NCI-H146 (cell line): Measurements from ENCODE around the gene PRDM4.

ENCODE experiments used
- DNase-seq: peaks from one replicate; lab custom pipeline; 2025; lab: John Stamatoyannopoulos, UW

PRDM4 gene, protein sequence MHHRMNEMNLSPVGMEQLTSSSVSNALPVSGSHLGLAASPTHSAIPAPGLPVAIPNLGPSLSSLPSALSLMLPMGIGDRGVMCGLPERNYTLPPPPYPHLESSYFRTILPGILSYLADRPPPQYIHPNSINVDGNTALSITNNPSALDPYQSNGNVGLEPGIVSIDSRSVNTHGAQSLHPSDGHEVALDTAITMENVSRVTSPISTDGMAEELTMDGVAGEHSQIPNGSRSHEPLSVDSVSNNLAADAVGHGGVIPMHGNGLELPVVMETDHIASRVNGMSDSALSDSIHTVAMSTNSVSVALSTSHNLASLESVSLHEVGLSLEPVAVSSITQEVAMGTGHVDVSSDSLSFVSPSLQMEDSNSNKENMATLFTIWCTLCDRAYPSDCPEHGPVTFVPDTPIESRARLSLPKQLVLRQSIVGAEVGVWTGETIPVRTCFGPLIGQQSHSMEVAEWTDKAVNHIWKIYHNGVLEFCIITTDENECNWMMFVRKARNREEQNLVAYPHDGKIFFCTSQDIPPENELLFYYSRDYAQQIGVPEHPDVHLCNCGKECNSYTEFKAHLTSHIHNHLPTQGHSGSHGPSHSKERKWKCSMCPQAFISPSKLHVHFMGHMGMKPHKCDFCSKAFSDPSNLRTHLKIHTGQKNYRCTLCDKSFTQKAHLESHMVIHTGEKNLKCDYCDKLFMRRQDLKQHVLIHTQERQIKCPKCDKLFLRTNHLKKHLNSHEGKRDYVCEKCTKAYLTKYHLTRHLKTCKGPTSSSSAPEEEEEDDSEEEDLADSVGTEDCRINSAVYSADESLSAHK

DNA sequence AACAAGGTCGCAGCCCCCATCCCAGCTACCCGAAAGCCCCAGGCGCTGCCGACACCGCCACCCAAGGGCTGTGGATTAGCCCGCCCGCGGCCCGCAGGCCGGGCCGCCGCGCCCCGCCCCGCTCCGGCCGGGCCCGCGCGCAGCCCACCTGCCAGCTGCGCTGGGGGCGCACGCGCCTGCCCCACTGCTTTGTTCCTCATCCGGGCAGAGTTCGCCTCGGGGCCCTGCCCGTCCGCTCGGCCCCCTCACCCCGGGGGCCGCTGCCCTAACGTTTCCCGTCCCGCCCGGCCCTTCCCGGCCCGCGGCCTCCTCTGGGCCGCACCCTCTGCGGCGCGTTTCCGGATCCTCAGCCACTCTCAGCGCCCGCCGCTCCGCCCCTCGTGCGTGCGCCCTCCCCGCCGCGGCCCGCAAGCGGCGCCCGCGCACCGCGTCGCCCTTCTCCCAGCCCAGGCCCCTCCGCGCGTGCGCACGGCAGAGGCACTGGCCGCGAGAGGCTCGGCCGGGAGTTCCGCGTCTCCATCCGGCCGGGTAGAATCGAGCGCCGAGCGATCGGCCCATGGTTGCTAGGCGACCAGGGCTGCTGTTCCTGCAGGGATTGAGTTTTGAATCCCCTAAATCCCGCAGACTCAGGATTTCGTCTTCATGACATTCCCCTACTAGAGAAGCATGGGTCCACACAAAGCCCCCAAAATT lies at the start of gene PRDM4:
Gene PRDM4 (minus strand): TSS at position 329 of the 693 bp plus-strand sequence. CDS start 622 bp downstream, outside the sequence.
- peak; percentile 93 for DNase-seq

DNA sequence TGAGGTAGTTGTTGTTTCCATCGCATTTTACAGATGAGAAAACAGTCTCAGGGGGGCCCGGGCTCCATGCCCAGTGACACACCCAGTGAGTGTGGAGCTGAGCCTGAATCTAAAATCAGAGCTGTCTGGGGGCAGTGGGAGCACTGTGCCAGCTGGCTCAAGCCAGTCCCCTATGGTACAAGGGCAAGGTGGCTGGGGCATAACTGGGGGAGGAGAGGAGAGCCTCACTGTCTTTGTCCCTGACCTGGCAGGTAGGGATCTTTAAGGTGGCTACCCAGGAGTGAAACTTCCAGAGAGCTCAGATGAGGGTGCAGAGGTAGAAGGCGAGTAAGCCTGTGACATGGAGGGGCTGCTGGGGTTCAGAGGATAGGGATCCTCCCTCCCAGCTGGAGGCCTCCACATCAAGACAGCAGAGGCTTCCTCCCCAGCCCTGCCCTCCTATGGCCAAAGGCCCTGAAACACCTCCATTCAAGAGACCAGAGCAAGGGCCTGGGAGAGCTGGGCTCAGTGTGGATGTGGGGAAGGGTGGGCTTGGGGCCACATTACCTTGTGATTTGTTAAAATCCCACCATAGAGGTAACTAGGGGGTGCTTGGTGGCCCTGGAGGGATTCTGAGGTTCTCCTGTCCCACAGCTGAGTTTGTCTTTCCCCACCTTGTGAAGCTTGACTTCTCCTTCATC lies 46.7 kb upstream of the PRDM4 start:
- no peak for DNase-seq

DNA sequence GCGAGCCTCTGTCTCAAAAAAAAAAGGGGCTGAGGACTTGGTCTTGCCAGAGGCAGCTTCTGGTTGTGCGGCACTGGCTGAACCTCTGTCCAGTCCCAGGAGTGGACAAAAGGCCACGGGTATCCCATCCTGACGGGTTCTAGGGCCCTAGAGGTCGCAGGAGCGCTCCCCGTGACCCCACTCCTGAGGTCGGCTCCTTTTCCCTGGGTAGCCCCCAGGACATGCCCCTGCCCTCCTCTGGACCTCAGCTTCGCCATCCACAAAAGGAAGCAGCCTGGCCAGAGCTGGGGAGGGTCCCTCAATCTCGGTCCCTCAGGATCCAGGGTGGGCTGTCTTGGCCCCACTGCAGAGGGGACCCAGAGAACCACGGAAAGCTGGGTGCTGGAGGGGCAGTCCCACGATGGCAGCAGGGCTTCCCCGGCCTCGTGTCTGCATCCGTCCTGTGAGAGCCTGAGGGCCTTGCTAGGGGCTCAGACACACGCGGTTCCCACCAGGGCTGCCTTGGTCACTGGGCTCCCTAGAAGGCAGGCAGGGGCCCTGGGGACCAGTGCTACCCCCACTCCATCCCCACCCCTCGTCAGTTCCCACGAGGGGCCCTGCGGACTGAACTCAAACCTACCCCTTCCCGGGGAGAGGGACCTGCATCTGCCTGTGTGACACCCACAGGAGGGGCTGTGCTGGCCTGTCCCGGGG lies 44.7 kb upstream of the PRDM4 start:
- DNase-seq, result no peak

DNA sequence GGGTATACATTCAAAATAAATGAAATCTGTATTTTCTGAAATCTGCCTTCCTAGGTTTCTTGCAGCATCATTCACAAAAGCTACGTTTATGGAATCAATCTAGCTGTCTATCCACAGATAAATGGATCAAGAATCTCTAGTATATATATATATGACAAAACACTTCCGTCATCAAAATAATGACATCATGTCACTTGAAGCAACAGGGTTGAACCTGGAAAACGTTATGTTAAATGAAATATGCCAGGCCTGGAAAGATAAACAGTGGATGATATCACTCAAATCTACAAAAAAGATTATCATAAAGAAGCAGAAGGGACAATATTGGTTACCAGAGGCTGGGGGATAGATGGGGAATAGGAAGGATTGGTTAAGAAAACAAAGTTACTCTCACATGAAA lies 42.2 kb upstream of the PRDM4 start:
- no peak for DNase-seq

DNA sequence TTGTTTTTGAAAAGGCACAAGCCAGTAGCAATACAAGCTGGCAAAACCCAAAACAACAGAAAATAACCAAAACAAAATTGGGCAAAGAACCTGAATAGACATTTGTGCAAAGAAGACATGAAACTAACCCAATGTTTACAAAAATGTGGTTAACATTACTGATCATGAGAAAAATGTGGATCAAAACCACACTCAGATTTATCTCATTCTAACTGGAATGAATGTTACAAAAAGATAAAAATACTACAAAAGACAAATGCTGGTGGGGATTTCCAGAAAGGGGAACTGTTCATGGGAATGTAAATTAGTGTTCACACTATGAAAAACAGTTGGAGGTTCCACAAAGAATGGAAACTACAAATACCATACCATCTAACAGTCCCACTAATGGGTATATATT lies 40.2 kb upstream of the PRDM4 start:
- DNase-seq, result no peak

DNA sequence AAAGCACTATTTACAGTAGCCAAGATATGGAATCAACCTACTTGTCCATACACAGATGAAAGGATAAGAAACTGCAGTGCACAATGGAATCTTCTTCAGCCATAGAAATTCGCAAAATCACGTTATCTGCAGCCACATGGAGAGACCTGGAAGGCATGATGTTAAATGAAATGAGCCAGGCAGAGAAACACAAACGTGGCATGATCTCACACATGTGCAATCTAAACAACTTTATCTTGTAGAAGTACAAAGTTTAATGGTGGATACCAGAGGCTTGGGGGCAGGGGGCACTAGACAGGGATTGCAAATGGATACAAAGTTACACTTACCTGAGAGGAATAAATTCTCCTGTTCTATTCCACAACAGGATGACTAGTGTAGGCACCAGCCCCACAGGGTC lies 37.6 kb upstream of the PRDM4 start:
- DNase-seq, result no peak

DNA sequence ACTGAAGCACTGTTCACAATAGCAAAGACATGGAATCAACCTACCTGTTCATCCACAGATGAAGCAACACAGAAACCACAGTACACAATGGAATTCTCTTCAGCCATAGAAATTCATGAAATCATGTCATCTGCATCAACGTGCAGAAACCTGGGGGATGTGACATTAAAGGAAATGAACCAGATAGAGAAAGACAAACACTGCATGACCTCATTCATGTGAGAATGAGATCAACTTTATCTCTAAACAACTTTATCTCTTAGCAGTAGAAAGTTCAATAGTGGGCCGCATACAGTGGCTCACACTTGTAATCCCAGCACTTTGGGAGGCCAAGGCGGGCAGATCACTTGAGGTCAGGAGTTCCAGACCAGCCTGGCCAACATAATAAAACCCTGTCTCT lies 33.5 kb upstream of the PRDM4 start:
- DNase-seq, result no peak

DNA sequence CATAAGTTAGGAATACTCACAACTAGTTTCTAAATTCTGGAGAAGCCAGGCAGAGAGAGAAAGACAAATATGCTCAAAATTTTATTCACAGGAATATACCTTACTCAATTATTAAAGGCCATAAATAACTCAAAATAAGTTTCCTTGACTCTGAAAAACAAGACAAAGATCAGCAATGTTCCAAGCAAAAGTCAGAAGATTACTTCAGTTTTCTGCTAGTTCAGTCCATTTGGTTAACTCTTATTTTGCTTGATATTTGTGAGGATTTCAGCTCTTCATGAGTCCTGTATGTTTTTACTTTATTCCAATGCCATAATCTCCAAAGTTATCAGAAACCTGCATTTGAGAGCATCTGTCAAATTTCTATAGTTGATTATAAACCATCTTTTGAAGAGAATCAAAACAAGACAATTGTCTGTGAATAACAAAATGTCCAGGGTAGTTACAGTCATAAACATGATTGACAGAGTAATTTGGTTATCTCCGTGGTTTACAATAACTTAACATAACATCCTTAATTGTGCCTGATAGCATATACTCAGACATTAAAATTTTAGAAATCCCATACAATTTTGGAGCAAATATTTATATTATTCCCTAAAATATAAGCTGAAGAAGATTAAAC lies 30.6 kb upstream of the PRDM4 start:
- DNase-seq, result no peak

DNA sequence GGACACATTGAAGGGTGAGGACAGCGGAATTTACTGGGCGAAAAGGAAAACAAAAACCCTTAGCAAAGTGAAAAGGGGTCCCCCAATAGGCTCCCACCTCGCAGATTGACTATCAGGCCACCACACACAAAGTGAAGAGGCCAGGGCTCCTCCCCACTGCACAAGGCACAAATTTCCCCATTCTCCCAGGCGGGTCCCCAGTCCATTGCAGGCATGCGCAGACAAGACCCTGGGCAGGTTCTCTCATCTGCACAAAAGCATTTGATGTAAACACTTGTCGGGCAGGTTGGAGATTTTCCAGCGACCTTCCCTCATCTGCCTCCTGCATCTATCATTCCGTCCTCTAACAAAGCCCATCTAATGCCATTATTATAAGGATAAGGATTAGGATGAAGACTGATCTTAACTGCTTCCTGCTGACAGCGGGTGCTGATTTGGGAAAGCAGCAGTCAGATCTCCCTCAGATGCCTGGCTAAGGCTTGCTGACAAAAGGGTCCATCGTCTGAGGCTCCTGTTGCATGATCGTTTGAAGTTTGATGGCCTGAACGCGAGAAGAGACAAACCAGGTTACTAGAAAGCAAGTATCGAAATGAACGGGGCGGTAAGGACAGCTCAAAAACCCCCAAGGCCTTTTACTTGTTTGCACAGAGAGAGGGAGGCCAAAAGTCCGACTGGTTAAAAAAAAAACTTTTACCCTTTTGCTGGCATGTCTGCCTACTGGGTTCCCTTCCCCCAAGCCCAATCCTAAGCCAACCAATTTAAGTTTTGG lies 27.9 kb upstream of the PRDM4 start:
- no peak for DNase-seq

DNA sequence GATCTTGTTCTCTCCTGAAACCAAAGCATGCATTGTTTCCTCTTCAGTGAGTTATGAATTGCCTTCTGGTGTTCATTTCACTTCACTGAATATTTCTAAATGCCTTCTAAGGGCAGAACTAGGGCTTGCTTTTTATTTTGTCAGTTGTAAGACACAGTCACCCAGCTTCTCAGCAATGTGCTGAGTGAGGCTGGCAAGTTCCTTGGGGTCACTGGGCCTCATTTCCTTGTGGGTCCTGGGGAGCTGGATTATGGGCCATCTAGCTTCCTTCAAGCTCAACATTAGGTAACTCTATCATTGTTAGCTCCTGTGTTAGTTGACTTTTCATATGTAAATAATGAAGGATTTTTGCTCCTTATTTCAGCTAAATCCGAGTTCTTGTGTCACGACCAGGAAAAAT lies 27.3 kb upstream of the PRDM4 start:
- DNase-seq, result no peak

DNA sequence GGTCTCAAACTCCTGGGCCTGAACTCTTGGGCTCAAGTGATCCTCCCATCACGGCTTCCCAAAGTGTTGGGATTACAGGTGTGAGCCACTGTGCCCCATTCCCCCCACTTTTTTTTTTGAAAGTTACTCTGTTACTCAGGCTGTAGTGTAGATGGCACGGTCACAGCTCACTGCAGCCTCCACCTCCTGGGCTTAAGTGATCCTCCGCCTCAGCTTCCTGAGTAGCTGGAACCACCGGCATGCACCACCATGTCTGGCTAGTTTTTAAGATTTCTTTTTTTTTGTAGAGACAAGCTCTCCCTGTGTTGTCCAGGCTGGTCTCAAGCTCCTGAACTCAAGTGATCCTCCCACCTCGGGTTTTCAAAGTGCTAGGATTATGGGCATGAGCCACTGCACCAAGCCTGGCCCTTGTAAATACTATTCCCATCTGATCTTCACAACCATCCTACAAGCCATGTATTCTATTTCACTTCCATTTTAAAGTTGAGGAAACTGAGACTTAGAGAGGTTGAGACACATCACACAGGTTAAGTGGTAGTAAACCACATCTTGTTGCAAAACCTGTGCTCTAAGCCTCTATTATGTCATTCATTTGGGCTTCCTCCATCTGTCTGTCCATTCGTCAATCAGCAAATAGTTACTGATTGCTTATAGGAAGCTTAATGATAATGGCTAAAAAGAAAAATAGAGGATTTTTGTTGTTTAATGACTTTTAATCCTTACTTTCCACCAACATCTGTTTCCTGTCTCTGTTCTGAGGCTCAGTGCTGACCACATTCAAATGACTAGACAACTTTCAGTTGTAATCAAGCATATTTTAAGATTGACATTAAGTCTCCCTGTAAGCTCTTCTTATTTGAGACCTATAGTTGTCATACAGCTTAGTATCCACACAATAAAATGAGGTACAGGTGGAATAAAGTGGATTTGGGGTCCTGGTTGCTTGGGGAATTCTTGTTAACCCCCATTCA lies 22.8 kb upstream of the PRDM4 start:
- no peak for DNase-seq

DNA sequence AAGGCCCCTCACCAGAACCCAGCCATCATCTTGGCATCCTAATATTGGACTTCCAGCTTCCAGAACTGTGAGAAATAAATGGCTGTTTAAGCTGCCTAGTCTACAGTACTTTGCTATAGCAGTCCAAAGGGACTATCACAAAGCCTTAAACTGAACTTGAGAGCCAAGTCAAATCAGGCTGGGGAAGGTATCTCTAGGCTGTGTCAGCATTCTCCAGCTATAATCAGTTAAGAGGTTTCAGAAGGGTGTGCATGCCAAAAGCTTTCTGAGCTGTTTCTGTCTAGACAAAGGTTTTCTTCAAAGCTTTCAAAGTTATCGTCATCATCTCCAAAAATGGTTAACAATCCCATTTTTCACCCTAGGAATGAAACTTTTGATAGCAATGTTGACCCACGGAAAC lies 21.1 kb upstream of the PRDM4 start:
- no peak for DNase-seq

DNA sequence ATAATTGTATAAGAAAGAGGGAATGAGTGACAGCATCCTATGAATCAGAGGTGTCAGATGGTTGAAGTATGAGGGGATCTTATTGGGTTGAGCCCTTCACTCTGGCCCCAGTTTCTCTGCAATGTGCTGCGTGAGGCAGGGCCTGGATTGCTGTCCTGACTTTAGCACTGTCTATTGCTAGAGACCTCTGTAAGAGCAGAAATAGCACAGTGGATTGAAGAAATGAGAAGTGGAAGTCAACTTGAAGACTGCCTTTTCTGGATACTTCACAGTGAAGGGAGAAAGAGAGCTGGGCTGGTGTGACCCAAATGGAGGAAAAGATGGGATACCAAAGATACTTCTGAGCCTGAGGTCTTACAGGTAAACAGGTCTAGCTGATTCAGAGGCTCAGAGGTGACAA lies 19.4 kb upstream of the PRDM4 start:
- DNase-seq, result no peak

DNA sequence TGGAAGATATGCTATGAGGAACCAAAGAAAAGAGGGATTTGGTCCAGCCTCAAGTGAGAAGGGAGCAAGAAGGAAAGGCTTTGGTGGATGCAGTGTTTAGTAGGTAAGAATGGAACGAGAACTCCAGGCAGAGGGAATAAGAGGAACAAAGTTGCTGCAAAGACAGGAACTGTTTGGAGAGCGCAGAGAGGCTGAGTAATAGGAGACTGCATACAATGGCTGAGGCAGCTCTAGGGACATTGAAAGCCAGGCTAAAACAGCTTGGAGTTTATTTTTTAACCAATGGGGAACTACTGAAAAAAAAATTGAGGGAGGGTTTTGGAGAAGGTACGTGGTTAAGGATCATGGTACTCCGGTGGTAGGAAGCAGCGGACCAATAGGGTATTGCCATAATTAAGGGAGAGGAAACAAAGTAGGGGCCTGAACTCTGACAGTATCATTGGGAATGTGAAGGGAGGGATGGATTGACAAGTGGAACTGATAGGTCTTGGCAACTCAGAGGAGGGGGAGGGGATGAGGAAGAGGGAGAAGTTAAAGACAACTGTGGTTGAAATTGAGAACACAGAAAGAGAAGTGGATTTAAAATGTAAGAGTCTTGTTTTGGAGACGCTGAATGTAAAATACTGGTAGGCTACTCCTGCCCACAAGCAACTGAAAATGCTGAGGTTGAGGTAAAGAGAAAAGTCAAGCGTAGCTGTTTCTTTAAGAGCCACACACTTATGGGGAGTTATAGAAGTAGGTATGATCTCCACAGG lies 18.3 kb upstream of the PRDM4 start:
- no peak for DNase-seq

DNA sequence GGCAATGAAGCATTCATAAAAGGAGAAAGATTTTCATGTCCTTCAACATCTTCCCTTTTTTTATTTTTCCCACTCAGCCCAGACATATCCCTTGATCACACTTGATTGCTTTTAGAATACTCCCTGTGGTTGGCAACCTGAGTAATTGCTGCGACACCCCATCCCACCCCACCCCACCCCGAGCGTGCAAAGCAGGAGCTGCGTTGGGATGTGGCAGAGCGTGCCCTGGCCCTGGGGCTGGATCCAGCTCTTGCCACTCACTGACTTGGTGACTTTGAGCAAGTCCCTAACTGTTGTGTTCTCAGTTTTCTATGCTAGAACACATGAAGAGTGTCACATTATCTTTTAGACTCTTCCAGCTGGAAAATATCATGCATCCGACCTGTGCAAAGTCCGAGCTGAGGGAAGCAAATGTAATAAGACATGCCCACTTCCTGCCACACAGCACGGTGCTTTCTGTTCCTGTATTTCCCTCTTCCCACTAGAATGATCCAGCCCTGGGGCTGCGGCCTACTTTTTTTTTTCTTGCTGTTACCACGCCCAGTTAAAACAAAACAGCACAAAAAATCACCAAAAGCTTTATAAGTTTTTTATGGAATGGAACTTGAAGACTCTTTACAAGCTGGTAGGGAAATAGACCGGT lies 17.6 kb upstream of the PRDM4 start:
- no peak for DNase-seq

DNA sequence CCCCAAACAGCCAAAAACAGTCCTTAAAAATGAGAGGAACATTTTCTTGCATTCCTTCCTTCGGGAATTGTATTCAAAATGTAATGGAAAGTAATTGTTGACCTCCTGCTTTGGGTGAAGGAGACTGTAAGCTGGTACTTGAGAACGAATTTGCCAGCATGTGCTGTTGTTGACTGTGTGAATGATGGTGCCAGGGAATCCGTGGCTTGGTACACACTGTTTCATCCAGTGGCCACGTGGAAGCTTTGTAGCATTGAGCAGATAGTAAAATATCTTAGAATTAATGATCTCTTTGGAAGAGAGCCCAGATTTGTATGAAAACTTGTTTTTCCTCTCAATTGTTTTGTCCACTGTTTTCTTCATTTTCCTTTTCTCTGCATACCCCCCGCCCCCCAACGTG lies 15.2 kb upstream of the PRDM4 start:
- no peak for DNase-seq

DNA sequence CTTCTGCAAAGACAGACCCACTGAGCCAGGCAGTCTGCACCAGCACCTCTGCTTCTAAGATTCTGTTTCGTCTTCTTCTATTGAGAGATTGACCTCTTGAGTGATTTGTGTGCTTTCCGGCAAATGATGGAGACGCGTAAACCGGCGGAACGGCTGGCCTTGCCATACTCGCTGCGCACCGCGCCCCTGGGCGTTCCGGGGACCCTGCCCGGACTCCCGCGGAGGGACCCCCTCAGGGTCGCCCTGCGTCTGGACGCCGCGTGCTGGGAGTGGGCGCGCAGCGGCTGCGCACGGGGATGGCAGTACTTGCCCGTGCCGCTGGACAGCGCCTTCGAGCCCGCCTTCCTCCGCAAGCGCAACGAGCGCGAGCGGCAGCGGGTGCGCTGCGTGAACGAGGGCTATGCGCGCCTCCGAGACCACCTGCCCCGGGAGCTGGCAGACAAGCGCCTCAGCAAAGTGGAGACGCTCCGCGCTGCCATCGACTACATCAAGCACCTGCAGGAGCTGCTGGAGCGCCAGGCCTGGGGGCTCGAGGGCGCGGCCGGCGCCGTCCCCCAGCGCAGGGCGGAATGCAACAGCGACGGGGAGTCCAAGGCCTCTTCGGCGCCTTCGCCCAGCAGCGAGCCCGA lies 14.3 kb upstream of the PRDM4 start:
- peak; percentile 56 for DNase-seq
